ENCODE results near the gene C1QTNF8. TPM values are rescaled to one million over a fixed set of nuclear protein-coding genes. Genes with fewer than 3 reads are reported as not detected.

Gene C1QTNF8
- total RNA-seq, 3 donors from 2014 or later (not counting 1 experiment from before 2014, with no cell fraction given) = not detected

GRCh38 chr16:1060416-1061340 lies 35.4 kb downstream of the C1QTNF8 start:
- DNase-seq = no peak
- Histone ChIP-seq H3K4me1 (ENCODE audit: control insufficient read depth, insufficient read depth, low read length) (no peaks in the 10 kb centered on the region), H3K4me3 (ENCODE audit: low read length) (no peak overlapping the region), H3K27ac (ENCODE audit: low read length) (no peak overlapping the region), H3K36me3 (ENCODE audit: control insufficient read depth, insufficient read depth, low read length) (no peaks in the 10 kb centered on the region), H3K27me3 (ENCODE audit: control insufficient read depth, insufficient read depth, low read length) (peaks cover 2% of the 10 kb centered on the region), H3K9me3 (ENCODE audit: control insufficient read depth, insufficient read depth, low read length) (peaks cover 6% of the 10 kb centered on the region)
- peaks cover 0 to 3% of the 10 kb centered on the region in 2 donors for H3K9me3 Mint-ChIP-seq
- no peak overlapping the region for H3K4me3 Mint-ChIP-seq
- no peaks in the 10 kb centered on the region for H3K4me1 Mint-ChIP-seq
- intact Hi-C loops (cut with micrococcal nuclease) = no loop called here
- no peak for ATAC-seq
- H3K27me3 Mint-ChIP-seq (ENCODE audit: low read depth in 2 of 2) = peaks cover 0 to 10% of the 10 kb centered on the region in 2 donors
- 84% methylated on average over 37 of the region's 42 CpGs for WGBS (ENCODE audit: insufficient coverage)
- H3K27ac Mint-ChIP-seq = no peak overlapping the region
- no peaks in the 10 kb centered on the region for H3K36me3 Mint-ChIP-seq
- TF ChIP-seq CTCF (IDR thresholded peaks at IDR 0.05) = no peak

- no peaks in the 10 kb centered on the region for H3K36me3 ChIP-seq (ENCODE audit: control insufficient read depth, insufficient read depth, low read length)
- no peak for TF ChIP-seq CTCF (IDR thresholded peaks at IDR 0.05)
- WGBS (ENCODE audit: insufficient coverage) = 87% methylated on average over 2 of the region's 3 CpGs
- peaks cover 6% of the 10 kb centered on the region for H3K9me3 ChIP-seq (ENCODE audit: control insufficient read depth, insufficient read depth, low read length)
- intact Hi-C loops (cut with micrococcal nuclease) = loop anchor here (10.0 kb wide), 1 partner anchor 345 kb away; the partner anchor contains the start of gene METRN
- H3K4me3 ChIP-seq (ENCODE audit: low read length) = no peak overlapping the region
- Mint-ChIP-seq H3K4me1 (peaks cover 0 to 5% of the 10 kb centered on the region in 2 donors), H3K27me3 (ENCODE audit: low read depth in 2 of 2) (no peaks in the 10 kb centered on the region), H3K4me3 (no peak overlapping the region), H3K36me3 (no peaks in the 10 kb centered on the region), H3K9me3 (peaks cover 0 to 3% of the 10 kb centered on the region in 2 donors), H3K27ac (no peak overlapping the region)
- H3K27me3 ChIP-seq (ENCODE audit: control insufficient read depth, insufficient read depth, low read length) = peaks cover 2% of the 10 kb centered on the region
- no peaks in the 10 kb centered on the region for H3K4me1 ChIP-seq (ENCODE audit: control insufficient read depth, insufficient read depth, low read length)
- no peak overlapping the region for H3K27ac ChIP-seq (ENCODE audit: low read length)
- DNase-seq (no peak), ATAC-seq (no peak)
Measured at GRCh38 chr16:1059310-1059709, 36.7 kb downstream of the C1QTNF8 start.

- H3K4me3 ChIP-seq (ENCODE audit: low read length) = no peak overlapping the region
- no peak for TF ChIP-seq CTCF (IDR thresholded peaks at IDR 0.05)
- no peaks in the 10 kb centered on the region for H3K4me1 ChIP-seq (ENCODE audit: control insufficient read depth, insufficient read depth, low read length)
- peaks cover 0 to 5% of the 10 kb centered on the region in 2 donors for H3K4me1 Mint-ChIP-seq
- no peaks in the 10 kb centered on the region for H3K36me3 Mint-ChIP-seq
- intact Hi-C loops (cut with micrococcal nuclease) = loop anchor here (10.0 kb wide), 1 partner anchor 343 kb away; the partner anchor contains the start of gene METRN
- H3K27ac ChIP-seq (ENCODE audit: low read length) = no peak overlapping the region
- peaks cover 2% of the 10 kb centered on the region for H3K27me3 ChIP-seq (ENCODE audit: control insufficient read depth, insufficient read depth, low read length)
- peaks cover 6% of the 10 kb centered on the region for H3K9me3 ChIP-seq (ENCODE audit: control insufficient read depth, insufficient read depth, low read length)
- H3K9me3 Mint-ChIP-seq = peaks cover 0 to 3% of the 10 kb centered on the region in 2 donors
- WGBS (ENCODE audit: insufficient coverage) = 64% methylated on average over 13 of the region's 14 CpGs
- H3K36me3 ChIP-seq (ENCODE audit: control insufficient read depth, insufficient read depth, low read length) = no peaks in the 10 kb centered on the region
- ATAC-seq = no peak
- no peaks in the 10 kb centered on the region for H3K27me3 Mint-ChIP-seq (ENCODE audit: low read depth in 2 of 2)
- H3K4me3 Mint-ChIP-seq = no peak overlapping the region
- no peak overlapping the region for H3K27ac Mint-ChIP-seq
- no peak for DNase-seq
Measured at GRCh38 chr16:1058216-1058615, 37.8 kb downstream of the C1QTNF8 start.

All from natural killer cell (primary cell).